HG02973 (cell line): ENCODE results near the gene TAPT1.
"Not testable (repeated sequence)": the region's sequence is repeated elsewhere in the genome, so short reads cannot be mapped to it uniquely, and the experiment has no call there.

ENCODE experiments used
- ATAC-seq: cut with Tn5 transposase; IDR thresholded peaks from one replicate; pipeline ENCODE4 v1.9.1; 2021; ENCODE audit warnings: moderate library complexity; ENCODE audit not compliant: unreplicated experiment

Gene TAPT1, protein sequence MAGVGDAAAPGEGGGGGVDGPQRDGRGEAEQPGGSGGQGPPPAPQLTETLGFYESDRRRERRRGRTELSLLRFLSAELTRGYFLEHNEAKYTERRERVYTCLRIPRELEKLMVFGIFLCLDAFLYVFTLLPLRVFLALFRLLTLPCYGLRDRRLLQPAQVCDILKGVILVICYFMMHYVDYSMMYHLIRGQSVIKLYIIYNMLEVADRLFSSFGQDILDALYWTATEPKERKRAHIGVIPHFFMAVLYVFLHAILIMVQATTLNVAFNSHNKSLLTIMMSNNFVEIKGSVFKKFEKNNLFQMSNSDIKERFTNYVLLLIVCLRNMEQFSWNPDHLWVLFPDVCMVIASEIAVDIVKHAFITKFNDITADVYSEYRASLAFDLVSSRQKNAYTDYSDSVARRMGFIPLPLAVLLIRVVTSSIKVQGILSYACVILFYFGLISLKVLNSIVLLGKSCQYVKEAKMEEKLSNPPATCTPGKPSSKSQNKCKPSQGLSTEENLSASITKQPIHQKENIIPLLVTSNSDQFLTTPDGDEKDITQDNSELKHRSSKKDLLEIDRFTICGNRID

DNA sequence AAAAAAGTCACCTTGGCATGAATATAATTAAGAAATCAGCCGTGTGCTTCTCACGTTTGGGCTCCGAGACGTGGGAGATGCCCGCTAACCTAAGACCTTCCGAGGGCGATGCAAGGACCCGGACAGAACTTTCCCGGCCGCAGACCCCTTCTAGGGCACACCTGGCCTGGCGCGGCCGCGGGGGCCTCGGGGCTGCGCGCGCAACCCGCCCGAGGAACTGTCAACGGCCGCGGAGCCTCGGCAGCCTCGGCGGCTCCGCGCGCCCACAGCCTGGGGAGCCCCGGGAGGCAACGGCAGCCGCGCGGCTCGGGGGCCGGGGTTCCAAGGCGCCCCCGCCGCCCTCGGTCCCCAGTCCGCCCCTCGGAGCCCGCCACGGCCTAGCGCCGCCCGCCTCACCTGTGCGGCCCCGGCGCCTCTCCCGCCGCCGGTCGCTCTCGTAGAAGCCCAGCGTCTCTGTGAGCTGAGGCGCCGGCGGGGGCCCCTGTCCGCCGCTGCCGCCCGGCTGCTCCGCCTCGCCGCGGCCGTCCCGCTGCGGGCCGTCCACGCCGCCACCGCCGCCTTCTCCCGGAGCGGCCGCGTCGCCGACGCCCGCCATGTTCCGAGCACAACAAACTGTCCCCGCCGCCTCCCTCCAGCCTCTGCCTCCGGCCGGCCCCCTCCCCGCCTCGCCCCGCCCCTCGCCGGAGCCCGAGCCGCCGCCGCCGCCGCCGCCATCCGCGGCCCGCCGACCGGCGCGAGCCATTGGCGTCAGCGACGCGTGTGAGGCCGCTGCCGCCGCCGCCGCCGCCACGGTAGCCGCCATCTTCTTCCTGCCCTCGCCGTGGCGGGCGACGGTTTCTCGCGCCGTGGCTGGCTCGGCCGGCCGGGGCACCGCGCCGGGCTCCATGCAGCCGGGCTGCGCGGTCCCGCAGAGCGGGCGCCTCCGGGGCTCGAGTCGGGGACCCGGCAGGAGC is at the start of gene TAPT1:
TSS of gene TAPT1 (minus strand) at position 609 of the 953 bp plus-strand sequence. CDS start at position 595, 14 bp downstream.
- ATAC-seq, result peak; percentile 64

- ATAC-seq, result no peak
Observed at GRCh38 chr4:16271411-16271810, 45.1 kb upstream of the TAPT1 start.

DNA sequence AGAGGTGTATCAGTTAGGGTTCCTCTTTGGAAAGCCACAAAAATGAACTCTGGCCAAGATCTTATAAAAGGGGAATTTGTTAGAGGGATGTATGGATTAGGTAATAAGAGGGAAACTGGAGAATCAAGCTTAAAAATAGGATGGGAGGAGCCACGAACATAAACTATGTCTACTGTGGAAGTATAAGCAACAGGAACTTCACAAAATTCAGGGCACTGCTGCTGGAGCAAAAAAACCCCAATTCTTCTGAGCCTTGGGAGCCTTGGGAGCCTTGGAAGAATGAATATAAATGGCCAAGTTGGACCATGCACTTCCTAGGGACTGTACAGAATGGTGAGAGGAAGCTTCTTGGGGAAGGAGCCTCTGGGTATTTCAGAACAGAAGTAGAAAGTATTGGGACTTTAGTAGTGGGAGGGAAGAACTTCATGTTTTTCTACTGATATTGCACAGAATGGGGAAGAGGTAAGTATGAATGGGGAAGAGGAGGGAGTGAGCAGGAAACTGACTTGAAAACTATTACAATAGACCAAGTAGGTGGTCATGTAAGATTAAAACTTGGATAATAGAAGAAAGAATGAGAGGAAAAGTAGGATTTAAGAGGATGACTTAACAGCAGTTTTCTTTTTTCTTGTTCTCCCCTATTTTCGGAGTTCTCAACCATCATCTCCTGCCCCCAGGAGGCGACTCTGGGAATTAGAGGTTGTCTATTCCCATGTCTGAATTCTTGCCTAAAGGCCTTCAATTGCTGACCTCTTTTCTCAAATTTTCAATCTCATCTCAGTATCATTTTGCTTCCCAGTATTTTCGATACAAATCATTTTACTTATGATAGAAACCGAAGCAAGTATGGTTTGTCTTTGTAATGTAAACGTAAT is 44.4 kb upstream of the TAPT1 start:
- no peak for ATAC-seq

DNA sequence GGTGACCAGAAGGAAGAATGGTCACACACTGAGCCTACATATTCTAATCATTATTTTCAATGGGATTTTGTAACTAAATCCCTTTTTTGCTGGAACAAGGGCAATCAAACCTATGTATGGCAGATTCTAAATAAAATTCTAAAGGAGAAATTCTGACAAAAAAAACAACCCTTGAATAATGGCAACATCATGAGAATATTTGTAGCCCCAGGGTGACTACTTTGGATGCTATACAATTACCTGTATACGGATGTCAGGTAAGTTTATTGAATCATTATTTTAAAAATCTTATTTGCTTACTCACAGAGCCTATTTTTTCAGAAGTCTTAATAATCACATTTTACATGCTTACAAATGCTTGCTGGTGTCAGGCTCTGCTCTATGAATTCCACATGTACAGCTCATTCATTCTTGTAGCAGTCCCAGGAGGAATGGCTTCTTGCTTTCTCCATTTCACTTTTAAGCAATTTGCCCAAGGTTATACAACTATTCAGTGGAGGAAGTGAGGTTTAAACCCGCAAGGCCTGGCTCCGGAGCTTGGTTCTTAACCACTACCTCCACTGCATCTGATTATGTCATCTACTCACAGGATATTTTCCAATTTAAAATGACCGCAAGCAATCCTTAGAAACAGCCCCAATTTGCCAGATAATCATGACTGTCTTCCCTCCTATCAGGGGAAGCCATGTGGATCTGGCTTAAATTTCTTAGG is 43.6 kb upstream of the TAPT1 start:
- not testable (repeated sequence) for ATAC-seq

- ATAC-seq, result no peak
Observed at GRCh38 chr4:16269240-16269639, 43.0 kb upstream of the TAPT1 start.

- ATAC-seq, result no peak
Observed at GRCh38 chr4:16268290-16268689, 42.0 kb upstream of the TAPT1 start.

DNA sequence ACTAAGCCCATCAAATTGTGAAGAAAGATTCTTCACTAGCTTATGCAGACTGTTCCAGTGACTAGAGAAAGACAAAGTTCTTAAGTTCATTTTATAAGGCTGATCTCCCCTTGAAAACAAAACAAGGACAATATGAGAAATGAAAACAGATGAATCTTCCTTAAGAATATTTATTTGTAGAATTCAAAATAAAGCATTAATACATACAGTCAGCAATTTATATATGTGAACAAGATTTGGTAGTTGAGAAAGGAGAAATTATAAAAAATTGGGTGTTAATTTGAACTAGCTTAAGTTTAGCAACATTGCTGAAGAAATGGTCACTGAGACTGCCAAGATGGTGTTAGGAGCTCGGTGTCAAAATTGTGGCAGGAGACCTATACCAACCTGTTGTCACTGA is 41.4 kb upstream of the TAPT1 start:
- ATAC-seq, result no peak

GRCh38 chr4:16265820-16266219 is 39.5 kb upstream of the TAPT1 start:
- ATAC-seq, result no peak

DNA sequence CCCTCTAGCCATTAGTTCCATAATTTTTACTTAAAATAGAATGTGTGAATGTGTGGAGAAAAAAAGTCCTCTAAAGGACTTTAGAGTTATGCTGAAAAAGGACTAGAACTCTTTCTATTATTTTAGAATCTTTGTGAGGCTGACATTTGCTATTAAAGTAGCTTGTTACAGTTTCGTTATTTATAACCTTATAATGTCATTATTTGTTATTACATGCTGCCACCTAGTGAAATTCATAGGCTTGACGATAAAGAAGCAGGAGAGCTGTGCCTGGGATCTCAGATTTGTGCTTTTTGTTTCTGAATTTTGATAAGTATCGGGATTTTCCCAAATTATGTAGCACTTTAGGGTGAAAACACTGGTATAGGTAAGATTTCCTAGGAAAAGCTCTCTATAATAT is 38.5 kb upstream of the TAPT1 start:
- ATAC-seq, result peak; percentile 49

DNA sequence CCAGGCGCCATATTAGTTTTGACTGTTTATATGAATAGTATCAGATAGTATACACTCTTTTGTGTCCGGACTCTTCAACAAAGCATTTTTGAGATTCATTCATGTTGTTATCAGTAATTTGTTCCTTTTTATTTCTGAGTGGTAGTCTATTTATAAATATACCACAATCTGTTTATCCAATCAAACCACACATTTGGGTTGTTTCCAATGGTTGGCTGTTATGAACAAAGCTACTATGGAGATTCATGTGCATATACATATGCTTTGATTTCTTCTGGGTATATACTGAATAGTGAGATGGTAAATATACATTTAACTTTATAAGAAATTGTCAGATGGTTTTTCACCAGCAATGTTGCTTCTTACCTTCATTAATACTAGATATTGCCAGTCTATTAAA is 36.8 kb upstream of the TAPT1 start:
- no peak for ATAC-seq

DNA sequence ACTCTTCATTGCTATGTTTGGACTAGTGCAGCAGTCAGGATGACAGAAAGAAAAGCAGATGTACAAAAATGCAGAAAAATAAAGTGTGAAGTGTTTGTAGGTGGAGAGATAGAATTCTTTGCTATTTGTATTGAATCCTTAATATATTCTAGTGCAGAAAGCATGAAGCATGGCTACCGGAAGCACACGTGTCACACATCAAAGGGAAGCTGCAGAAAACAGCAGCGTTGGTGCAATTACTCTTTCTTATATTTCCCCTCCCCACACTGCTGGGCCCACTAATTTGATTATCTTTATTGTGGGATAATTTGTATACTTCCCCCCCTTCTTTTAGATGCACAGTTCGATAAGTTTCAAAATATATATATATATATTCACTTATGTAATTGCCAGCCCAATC is 35.9 kb upstream of the TAPT1 start:
- no peak for ATAC-seq

DNA sequence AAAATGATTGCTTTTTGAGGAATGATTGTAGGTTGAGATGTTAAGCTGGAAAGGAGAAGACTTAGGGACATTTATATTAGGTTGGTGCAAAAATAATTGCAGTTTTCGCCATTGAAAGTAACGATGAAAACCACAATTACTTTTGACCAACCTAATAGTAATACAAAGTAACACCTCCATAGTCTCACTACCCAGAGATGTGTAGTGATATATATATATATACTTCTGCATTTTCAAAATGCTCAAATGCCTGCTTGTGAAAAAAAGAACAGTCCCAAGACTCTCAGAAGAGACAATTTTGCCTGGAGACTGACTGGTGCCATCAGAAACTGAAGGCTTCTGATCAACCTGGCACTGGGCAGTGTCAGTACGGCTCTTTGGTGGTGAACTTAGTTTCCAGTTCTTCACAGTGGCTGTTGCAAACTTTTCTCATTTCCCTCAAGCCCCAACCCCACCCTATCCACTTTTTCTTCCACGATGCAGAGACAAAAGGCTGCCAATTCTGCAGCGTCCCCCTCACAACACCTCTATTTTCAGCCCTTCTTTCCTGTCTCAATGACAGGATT is 35.1 kb upstream of the TAPT1 start:
- ATAC-seq, result no peak

DNA sequence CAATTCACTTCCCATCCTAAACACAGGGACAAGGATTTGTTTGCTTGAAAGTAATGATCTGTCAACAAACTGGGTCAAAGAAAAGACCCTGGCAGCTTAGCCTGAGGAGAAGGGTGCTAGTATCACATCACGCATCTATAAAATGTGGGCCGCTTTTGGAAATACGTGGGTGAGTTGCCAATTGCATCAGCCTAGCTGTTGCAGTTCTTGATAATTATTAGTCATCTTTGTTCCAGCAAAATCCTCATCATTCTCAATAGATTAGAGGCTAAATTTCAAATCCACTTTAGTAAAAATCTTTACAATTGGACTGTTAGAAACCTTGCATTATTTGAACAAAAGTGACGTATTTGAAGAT is 33.6 kb upstream of the TAPT1 start:
- ATAC-seq, result no peak

DNA sequence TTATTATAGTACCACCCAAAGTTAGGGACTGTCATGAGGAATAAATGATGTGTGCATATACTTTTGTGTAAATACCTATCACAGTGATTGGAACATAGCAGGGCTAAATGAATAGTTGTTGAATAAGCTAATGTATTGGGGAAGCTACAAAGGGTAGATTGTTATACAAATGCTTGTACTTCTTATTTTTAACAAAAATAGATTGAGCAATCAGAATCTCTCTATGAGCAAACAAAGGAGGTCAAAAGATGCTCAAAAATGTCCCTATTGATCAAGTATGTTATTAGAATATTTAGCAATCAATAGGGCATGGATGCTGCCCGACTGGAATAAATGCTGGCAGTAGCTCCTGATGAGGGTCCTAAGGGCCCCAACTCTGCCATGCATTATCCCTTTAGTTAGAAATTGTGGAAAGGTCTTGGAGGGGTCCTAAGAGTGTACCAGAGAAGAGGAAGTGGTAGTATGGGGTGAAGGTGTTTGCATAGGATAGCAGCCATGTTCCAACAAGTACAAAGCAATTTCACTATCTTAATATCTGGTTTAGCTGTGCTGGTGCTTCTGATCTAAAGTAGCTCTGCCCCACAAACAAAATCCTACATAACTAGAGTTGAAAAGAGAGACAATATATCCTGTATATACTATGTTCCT is 33.1 kb upstream of the TAPT1 start:
- no peak for ATAC-seq

- no peak for ATAC-seq
Observed at GRCh38 chr4:16257611-16258010, 31.3 kb upstream of the TAPT1 start.

DNA sequence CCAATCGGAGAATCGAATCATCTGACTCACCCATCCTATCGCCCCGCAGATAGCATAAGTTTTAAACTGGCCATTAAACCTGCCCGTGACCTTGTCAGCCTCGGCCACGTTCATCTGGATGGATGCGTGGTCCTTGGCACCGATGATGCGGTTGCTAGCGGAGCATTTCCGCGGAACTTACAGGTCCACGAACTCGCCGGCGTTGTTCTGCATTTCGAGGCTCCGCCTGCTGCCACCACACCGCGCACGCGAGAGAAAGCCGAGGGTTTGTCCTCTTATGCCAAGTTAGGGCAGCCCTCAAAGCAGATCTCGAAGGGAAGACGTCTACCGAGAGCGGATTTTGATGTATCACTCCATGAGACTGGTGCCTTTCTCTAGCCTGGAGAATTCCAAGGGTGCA is 30.1 kb upstream of the TAPT1 start:
- ATAC-seq, result no peak

DNA sequence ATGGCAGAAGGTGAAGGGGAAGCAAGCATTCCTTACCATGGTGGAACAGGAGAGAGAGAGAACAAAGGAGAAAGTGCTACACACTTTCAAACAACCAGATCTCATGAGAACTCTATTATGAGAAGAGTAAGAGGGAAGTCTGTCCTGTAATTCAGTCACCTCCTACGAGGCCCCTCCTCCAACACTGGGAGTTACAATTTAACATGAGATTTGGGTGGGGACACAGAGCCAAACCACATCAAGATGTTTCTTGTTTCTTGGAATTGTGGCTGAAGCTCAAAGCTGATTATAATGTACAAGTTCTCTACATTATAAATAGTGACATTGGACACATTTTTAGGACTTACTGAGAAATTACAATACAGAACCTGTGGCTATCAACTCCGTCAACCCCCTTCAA is 29.5 kb upstream of the TAPT1 start:
- ATAC-seq, result no peak

DNA sequence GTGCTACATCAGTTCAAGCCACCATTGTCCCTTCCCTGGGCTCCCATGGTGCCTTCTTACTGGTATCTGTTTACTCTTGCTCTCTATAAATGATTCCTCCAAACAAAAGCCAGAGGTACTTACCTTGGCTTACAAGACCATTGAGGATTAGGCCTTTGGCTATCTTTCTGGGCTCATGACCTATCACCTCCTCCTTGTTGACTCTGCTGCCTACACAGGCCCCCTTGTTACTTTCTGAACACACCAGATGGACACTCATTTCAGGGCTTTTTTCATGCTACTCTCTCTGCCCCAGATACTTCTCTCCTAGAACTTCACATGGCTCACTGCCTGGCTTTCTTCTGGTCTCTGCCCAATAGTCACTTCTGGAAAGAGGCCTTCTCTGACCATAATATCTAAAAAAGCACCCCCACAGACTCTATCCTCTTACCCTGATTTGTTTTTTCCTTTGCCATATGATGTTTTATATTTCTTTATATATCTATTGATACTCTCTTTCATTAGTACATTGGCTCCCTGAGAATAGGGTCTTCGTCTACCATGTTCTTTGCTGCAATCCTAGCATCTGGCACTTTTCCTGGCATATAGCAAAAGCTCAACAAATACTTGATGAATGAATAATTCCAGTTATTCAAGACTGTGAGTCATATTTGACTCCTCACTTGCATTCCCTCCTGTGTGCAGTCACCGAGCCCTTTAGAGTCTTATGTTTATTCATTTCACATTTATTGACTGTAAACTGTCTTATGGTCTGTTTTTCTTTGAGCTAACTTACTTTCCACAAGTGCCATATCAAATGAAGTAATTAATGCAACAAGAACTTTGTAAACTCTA is 27.1 kb upstream of the TAPT1 start:
- no peak for ATAC-seq
